Measurements from ENCODE around the gene IDH2. TPM values are rescaled to one million over a fixed set of nuclear protein-coding genes. Genes with fewer than 3 reads are reported as not detected.

IDH2 gene
- total and polyA plus RNA-seq, 3 donors from 2014 or later: 13.1 to 23.5 (median 17.7) TPM

DNA sequence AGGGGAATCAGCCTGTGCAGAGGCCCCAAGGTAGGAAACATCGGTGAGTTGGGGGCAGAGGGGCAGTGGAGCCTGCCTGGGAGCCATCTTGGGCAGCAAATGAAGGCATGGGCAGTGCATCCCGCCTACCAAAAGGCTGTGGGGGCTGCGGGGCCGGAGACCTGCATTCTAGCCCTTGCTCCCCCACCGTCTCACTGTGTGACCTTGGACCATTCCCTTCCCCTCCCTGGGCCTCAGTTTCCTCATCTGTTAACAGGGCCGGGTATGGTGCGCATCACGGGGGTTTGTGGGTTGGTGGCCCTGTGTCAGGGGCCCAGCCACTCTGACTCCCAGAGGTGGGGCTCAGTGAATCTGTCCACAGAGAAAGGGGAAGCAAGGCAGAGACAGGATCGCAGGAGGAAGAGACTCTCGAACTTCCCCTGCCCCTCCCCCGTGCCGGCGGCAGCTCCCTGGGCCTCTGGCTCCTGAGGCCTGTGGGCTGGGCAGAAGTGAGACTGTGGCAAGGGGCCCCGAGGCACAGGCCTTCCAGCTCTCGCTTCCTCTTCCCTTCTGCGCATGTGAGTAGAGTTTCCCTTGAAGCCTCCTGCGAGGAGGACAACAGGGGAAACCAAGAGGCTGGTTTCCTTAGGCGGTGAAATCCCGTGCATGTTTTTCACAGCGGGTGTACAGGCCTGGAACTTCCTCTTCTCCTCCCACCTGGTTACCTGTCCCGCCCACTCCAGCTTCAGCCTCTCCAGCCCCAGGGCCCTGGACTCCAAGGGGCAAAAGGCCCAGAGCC, 42.9 kb downstream of the IDH2 start:
- peaks cover 12% of the 10 kb centered on the region for H3K4me1 ChIP-seq
- H3K27me3 ChIP-seq: no peaks in the 10 kb centered on the region
- H3K9me3 ChIP-seq: no peaks in the 10 kb centered on the region
- H3K4me3 ChIP-seq: no peak overlapping the region
- H3K27ac ChIP-seq: no peak overlapping the region
- no peaks in the 10 kb centered on the region for H3K36me3 ChIP-seq (ENCODE audit: low read depth, missing control alignments)
- TF ChIP-seq, protein P1, sequence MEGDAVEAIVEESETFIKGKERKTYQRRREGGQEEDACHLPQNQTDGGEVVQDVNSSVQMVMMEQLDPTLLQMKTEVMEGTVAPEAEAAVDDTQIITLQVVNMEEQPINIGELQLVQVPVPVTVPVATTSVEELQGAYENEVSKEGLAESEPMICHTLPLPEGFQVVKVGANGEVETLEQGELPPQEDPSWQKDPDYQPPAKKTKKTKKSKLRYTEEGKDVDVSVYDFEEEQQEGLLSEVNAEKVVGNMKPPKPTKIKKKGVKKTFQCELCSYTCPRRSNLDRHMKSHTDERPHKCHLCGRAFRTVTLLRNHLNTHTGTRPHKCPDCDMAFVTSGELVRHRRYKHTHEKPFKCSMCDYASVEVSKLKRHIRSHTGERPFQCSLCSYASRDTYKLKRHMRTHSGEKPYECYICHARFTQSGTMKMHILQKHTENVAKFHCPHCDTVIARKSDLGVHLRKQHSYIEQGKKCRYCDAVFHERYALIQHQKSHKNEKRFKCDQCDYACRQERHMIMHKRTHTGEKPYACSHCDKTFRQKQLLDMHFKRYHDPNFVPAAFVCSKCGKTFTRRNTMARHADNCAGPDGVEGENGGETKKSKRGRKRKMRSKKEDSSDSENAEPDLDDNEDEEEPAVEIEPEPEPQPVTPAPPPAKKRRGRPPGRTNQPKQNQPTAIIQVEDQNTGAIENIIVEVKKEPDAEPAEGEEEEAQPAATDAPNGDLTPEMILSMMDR (IDR thresholded peaks at IDR 0.05): no peak
- WGBS, 2 donors: 80 to 83% methylated on average over 19 of the region's 21 CpGs
- intact Hi-C loops (cut with DNase I; ENCODE audit: low total_unique reads): no loop called here
- DNase-seq: peak; percentile 44

DNA sequence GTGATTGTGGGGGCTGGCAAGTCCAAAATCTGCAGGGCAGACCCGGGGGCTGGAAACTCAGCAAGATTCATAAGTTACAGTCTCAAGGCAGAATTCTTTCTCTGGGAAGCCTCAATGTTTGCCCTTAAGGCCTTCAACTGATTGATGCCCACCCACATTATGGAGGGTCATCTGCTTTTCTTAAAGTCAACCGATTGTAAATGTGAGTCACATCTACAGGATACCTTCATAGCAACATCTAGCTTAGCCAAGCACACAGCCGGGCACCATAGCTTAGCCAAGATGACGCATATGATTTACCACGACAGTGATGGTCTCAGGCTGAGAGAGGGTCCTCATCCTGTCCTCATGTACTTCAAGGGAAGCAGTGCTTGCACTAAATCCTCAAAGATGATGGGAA, 43.5 kb downstream of the IDH2 start:
- TF ChIP-seq POLR2A (IDR thresholded peaks at IDR 0.05): no peak
- TF ChIP-seq, protein P1 (IDR thresholded peaks at IDR 0.05): no peak
- no peak overlapping the region for H3K4me3 ChIP-seq
- H3K9me3 ChIP-seq: no peaks in the 10 kb centered on the region
- H3K36me3 ChIP-seq (ENCODE audit: low read depth, missing control alignments): no peaks in the 10 kb centered on the region
- H3K4me1 ChIP-seq: peaks cover 12% of the 10 kb centered on the region
- intact Hi-C loops (cut with DNase I; ENCODE audit: low total_unique reads): no loop called here
- DNase-seq: no peak
- H3K27me3 ChIP-seq: no peaks in the 10 kb centered on the region
- WGBS, 2 donors: 88 to 89% methylated on average over 5 of the region's 5 CpGs
- no peak overlapping the region for H3K27ac ChIP-seq

DNA sequence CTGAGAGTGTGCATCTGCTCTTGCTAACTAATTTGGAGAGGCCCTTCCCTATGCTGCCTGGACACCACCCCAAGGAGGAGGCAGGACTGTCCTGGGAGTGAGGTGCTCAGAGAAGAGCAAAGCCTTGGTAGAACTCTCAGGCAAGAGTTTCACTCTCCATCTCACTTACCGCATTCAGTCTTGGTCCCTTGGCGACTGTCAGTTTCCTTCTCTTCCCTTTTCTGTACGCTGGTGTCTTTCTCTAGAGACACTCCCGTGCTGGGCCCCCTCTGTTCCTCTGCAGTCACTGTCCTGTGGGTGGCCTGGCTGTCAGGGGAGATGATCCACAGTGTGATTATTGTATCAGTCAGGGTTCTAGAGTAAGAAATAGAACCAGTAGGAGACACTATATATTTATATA, 44.0 kb downstream of the IDH2 start:
- no peak for DNase-seq
- intact Hi-C loops (cut with DNase I; ENCODE audit: low total_unique reads): no loop called here
- H3K4me3 ChIP-seq: no peak overlapping the region
- peaks cover 12% of the 10 kb centered on the region for H3K4me1 ChIP-seq
- H3K27ac ChIP-seq: no peak overlapping the region
- TF ChIP-seq, protein P1 (IDR thresholded peaks at IDR 0.05): no peak
- no peak for TF ChIP-seq POLR2A (IDR thresholded peaks at IDR 0.05)
- no peaks in the 10 kb centered on the region for H3K9me3 ChIP-seq
- H3K36me3 ChIP-seq (ENCODE audit: low read depth, missing control alignments): no peaks in the 10 kb centered on the region
- no peaks in the 10 kb centered on the region for H3K27me3 ChIP-seq
- 91 to 93% methylated on average over 4 of the region's 4 CpGs for WGBS, 2 donors

DNA sequence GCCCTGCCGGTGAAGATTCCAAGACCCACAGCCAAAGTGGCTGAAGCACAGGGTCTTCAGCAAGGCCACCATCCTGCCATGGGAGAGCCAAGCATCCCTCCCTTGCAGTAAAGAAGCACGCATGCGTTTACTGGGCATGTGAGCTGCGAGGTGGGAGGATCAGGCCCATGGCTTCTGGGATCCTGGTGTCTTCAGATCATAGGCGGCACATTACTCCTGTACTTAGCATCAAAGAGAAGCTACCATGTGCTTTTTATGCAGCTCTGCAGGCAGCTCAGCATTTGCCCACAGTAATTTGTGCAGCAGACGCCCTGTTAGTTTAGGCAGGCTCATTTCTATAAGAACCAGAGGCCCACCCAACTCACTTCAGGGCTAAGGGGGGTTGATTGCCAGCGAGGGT, 45.7 kb downstream of the IDH2 start:
- Histone ChIP-seq H3K36me3 (ENCODE audit: low read depth, missing control alignments) (no peaks in the 10 kb centered on the region), H3K27me3 (no peaks in the 10 kb centered on the region), H3K27ac (no peak overlapping the region), H3K4me1 (no peaks in the 10 kb centered on the region), H3K9me3 (no peaks in the 10 kb centered on the region), H3K4me3 (no peak overlapping the region)
- no peak for TF ChIP-seq POLR2A (IDR thresholded peaks at IDR 0.05)
- TF ChIP-seq, protein P1 (IDR thresholded peaks at IDR 0.05): no peak
- intact Hi-C loops (cut with DNase I; ENCODE audit: low total_unique reads): no loop called here
- 93 to 96% methylated on average over 6 to 7 of the region's 7 CpGs for WGBS, 2 donors
- no peak for DNase-seq

DNA sequence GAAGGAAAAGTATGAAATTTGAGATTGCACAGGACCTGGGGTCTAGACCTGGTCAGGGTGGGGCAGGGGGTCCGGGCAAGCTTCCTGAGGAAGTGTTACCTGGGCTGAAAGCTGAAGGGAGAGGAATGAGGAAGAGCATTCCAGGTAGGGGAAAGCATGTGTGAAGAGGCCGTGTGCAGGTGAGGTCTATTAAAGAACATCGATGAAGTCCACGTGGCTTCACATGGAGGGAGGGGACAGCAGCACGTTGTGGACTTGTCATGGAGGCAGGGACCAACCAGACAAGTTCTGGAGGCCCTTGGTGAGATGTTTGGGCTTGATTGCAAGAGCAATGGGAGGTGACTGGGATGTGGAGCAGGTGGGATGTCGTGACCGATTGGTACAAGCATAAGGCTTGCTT, 47.1 kb downstream of the IDH2 start:
- Histone ChIP-seq H3K36me3 (ENCODE audit: low read depth, missing control alignments) (no peaks in the 10 kb centered on the region), H3K4me1 (no peaks in the 10 kb centered on the region), H3K27me3 (no peaks in the 10 kb centered on the region), H3K27ac (no peak overlapping the region), H3K9me3 (no peaks in the 10 kb centered on the region), H3K4me3 (no peak overlapping the region)
- WGBS, 2 donors: 88 to 90% methylated on average over 7 of the region's 7 CpGs
- intact Hi-C loops (cut with DNase I; ENCODE audit: low total_unique reads): no loop called here
- TF ChIP-seq POLR2A (IDR thresholded peaks at IDR 0.05): no peak
- TF ChIP-seq, protein P1 (IDR thresholded peaks at IDR 0.05): no peak
- no peak for DNase-seq

All from testis (tissue), 3 donors.